Islet precursor cell (in vitro differentiated cells): ENCODE measurements around the gene BRD7.

Experiments
- DNase-seq: peaks from one replicate; pipeline ENCODE4 v3.0.0-alpha.2; 2018

The BRD7 gene

GRCh38 chr16:50318796-50319578, 49.8 kb downstream of the BRD7 start:
- DNase-seq: peak; percentile 60

DNA sequence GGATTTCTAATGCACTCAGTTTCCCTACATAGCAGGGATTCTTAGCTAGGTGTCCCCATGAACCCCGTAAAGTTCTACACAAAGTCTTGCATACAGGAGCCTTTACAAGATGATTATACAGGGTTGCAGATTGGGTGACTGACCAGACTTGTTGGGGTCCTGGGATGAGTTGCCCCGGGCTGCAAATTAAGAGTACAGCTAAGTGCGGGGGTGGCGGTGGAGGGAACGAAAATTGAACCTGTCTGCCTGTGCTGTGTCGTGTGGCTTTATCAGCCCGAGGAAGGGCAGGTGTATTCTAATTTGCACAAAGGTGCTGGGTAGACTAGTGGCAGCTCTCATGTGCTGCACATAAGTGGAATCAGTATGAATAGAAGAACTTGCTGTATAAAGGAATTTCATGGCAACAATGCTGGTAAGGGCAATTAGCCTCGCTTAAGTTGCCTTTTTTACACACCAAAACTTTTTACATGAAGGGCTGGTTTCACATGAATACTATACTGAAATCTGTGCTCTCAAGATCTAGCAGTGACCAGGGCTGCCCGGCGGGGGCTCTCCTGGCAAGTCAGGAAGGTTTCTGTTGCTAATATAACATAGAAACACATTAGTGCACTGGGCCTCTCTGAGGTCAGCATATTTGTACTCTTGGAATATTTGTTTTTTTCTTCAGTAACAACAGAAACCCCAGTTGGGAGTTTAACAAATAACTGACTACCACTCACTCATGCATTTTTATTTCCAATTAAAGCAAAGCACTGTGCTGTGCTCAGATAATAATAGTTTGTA, 51.7 kb downstream of the BRD7 start:
- no peak for DNase-seq

DNA sequence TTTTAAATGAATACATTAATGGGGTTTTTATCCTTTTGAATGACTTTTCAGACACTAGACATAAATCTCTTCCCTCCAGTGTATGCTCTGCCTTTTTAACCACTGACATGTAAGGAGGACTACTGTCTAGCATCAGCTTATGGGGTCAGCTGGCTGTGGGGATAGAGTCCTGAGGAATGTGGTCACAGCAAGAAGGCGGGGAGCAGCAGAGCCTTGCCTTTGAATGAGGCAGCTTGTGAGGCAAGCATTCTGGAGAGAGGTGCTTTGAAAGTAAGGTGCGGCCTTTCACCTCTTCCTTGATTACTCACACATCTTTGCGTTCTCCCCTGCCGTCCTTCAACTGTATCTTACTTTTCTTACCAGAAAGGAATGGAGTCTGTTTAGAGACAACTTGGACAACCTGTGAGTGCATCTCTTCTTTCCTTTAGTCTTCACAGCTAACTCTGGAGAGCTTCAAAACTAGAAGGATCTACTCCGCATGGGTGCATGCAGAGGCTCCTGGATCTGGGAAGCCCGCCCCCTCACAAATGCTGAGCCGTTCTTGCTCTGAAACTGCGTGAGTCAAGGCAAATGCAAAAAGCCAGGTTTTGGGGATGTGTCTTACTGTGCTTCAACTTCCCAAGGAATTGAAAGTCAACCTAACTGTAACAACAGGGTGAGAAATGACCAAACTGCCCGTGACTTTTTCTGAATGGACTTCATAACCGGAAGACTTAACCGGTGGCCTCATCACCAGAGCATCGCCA, 52.5 kb downstream of the BRD7 start:
- peak; percentile 67 for DNase-seq

- peak; percentile 93 for DNase-seq
Measured at GRCh38 chr16:50315346-50315997, 53.3 kb downstream of the BRD7 start.

GRCh38 chr16:50314665-50315064, 54.1 kb downstream of the BRD7 start:
- no peak for DNase-seq

GRCh38 chr16:50313596-50314478, 55.0 kb downstream of the BRD7 start:
- DNase-seq: peak; percentile 81

DNA sequence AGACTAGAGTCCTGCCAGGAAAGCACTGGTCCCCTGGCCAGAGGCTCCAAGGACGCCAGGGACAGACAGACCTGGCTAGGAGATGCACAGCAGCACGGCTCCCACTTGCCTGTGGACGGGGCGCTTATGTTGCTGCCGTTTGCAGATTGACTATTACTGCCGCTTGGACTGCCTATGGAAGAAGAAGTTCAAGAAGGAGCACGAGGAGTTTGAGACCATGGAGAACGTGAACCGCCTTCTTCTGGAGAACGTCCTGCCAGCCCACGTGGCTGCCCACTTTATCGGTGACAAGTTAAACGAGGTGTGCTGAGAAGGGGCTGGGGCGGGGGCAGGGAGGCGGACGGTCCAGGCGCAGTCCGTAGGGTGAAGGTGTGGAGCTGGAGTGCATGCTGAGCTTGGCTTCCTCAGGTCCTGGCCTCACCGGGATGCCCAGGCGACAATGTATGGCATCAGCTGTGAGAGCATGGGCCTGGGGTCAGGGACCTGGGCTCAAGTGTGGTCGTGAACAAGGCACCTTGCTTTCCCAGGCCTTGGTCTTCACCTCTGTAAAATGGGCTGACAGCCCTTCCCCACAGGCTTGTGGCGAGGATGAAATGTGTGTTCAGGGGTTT, 56.8 kb downstream of the BRD7 start:
- no peak for DNase-seq

DNA sequence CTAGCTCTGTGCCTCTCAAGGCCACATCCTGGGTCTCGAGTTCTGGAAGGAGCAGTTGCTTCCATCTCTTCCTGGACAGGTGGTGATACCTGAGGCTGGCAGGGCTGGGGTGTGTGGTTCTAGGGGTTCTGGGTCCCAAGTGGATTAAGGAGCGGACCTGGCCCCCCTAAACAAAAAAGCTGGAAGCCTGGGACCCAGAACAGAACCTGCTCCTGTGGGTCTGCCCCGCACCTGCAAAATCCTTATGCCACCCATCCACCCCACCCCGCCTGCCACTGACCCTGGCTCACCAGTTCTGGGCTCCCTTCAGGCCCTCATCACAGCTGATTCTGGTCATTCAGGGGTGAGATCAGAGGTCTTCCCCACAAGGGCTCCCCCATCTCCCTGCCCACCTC, 57.7 kb downstream of the BRD7 start:
- peak; percentile 38 for DNase-seq

DNA sequence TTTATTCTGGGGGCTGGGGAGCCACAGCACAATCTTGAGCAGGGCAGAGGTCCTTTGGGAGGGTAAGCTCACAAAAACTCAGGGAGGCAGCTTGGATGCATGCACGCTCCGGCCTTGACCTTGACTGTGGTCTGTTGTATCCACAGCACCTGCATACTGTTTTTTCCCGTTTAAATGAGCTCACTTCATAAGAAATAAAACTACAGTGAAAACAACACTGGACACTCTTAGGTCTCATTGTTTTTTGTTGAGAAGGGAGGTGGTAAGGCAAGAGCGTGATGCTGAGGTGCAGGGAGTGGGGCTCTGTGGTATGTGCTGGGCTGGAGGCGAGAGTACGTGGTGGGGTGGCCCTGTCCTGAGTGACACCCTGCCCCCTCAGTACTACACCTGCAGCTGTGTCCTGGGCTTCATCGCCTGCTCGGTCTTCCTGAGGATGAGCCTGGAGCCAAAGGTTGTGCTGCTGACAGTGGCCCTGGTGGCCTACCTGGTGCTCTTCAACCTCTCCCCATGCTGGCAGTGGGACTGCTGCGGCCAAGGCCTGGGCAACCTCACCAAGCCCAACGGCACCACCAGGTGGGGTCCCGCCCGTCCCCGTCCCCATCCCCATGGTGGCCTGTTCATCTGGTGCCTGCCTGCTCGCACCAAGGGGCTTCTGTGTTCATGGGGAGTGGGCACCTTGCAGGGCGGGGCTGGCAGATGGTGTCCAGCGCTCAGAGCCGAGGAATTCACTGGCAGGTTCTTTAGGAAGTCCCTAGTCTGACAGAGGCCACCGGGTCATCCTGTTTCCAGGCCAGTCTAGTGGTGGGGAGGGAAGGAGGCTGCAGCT, 58.3 kb downstream of the BRD7 start:
- peak; percentile 56 for DNase-seq

DNA sequence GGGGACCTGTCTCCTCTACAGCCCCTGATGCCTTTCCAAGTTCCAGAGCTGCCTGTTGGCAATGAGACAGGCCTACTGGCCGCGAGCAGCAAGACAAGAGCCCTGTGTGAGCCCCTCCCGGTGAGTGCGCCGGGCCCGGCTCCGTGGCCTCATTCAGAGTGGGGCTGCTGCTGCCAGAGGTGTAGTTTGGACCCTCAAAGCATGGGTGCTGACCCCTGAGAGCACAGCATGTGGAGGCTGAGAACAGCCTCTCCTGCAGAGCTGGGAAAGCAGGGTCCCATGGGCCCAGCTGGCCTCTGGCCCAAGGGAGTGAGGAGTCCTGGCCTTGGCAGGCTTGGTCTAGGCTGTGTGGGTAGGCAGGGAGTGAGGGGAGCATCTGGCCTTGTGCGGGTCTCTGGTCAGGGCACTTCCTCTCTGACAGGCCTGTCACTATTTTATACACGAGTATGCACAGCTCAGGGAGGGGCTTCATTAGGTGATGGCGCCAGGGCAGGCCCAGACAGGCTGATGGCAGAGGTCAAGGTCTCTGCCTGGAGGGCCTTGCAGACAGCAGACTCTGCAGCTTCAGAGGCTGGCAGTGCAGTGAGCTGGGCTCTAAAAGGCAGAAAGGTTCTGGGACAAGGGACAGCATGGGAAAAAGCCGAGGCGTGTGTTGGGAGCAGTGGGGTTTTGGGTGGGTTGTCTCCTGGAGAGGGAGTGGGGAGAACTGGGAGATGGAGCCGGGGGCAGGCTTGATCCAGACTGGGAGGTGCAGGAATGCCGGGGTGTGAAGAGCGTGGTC, 59.1 kb downstream of the BRD7 start:
- DNase-seq: peak; percentile 69

DNA sequence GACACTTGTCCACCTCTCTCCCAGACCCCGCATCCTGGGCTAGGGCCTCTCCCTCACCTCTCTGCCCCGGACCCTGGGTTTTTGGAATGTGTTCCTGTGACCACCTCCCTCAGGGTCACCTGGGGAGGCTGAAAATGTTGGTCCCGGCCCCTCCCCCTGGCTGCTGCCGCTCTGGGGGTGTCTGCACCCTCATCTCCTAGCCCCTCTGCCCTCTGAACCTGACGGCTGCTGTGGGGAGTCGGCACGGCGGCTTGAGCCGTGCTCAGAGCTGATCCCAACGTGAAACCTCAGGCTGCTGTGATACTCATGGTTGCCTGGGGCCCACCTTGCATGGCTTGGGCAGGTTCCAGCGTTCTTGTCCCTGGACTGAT, 59.6 kb downstream of the BRD7 start:
- peak; percentile 54 for DNase-seq

- peak; percentile 44 for DNase-seq
Measured at GRCh38 chr16:50308237-50308965, 60.4 kb downstream of the BRD7 start.

DNA sequence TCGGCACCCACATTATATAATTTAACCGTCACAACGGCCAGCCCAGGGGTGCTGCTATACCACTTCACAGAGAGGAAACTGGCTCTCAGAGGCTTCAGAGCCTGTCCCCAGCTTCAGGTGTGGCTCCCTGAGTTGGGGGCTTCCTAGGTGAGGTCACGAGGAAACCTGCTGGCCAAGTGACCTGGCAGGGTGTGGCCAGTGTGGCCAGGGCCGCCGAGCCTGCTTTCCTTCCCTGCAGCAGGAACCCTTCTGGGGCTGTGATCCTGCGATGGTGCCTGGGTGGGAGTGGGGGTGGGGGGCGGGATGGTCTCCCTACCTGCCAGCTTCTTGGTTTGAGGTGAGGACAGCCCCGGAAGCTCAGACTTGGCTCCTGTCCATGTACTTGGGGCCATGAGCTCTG, 62.5 kb downstream of the BRD7 start:
- DNase-seq: peak; percentile 54

GRCh38 chr16:50305441-50306061, 63.2 kb downstream of the BRD7 start:
- peak; percentile 28 for DNase-seq

DNA sequence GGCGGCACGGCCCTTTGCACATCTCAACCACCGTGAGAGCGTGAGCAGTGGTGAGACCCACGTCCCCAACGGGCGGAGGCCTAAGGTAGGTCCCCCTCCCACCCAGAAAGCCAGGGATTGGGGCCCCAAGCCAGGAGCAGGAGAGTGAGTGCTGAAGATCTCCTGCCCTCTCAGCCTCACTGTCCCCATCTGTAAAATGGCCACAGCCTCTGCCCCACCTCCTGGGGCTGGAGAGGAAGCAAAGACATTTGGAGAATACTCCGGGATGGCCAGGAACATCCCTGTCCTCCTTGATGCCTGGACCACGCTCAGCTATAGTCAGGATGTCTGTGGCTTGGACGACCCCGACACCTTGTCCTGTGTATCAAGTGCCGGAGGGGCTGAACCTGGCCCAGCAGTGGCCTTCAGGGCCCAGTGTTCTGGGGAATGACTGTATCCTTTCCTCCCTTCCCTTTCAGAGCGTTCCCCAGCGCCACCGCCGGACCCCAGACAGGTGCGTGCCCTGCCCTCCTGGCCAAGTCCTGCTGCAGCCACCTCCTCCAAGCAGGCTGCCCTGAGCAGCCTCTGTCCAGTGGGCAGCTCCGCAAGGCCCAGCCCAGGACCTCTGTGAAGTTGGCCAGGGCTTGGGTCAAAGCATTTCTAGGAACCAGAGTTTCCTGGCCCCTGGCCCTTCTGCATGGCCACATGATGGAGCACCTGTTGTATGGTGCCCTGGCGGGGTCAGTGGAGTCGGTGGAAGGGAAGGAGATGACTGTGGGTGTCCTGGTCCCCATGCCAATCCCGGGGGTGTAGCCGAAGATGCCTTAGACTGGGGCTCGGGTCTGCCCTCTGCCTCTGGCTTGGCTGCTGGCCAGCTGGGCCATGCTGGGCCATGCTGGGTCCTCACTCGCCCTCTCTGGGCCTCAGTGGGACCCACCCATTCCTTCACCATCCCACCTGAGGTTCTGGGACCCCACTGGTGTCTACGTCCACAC, 64.0 kb downstream of the BRD7 start:
- DNase-seq: peak; percentile 44

- DNase-seq: peak; percentile 47
Measured at GRCh38 chr16:50303605-50304466, 65.0 kb downstream of the BRD7 start.
